HG02981 (cell line): ENCODE measurements around the gene JMJD7.
"Not testable (repeated sequence)": the region's sequence is repeated elsewhere in the genome, so short reads cannot be mapped to it uniquely, and the experiment has no call there.

Experiments
- ATAC-seq: cut with Tn5 transposase; IDR thresholded peaks from one replicate; pipeline ENCODE4 v1.9.1; 2021; ENCODE audit warnings: mild to moderate bottlenecking, moderate library complexity; ENCODE audit not compliant: unreplicated experiment

The JMJD7 gene

GRCh38 chr15:41821831-41822230, 6.1 kb upstream of the JMJD7 start:
- ATAC-seq, result no peak

GRCh38 chr15:41822471-41822870, 5.4 kb upstream of the JMJD7 start:
- no peak for ATAC-seq

DNA sequence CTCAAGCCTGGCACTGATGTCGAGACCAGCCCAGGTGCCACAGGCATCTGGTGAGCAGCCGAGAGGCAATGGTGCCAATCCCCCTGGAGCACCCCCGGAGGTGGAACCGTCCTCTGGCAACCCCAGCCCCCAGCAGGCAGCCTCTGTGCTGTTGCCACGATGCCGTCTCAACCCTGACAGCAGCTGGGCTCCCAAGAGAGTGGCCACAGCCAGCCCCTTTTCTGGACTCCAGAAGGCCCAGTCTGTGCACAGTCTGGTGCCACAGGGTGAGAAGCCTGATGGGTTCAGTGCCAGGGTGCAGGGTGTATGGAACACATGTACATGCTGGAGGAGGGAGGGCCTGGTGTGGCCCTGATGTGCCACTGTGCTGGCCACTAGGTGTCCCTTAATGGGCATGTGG, 4.9 kb upstream of the JMJD7 start:
- ATAC-seq, result no peak

DNA sequence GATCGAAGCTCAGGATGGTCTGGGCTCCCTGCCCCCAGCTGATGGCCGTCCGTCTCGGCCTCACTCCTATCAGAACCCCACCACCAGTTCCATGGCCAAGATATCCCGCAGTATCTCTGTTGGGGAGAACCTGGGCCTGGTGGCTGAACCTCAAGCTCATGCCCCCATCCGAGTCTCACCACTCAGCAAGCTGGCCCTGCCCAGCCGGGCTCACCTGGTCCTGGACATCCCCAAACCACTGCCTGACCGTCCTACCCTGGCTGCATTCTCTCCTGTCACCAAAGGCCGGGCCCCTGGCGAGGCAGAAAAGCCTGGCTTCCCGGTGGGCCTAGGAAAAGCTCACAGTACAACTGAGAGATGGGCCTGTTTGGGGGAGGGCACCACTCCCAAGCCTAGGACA, 4.4 kb upstream of the JMJD7 start:
- no peak for ATAC-seq

- no peak for ATAC-seq
Measured at GRCh38 chr15:41824062-41824745, 3.7 kb upstream of the JMJD7 start.

DNA sequence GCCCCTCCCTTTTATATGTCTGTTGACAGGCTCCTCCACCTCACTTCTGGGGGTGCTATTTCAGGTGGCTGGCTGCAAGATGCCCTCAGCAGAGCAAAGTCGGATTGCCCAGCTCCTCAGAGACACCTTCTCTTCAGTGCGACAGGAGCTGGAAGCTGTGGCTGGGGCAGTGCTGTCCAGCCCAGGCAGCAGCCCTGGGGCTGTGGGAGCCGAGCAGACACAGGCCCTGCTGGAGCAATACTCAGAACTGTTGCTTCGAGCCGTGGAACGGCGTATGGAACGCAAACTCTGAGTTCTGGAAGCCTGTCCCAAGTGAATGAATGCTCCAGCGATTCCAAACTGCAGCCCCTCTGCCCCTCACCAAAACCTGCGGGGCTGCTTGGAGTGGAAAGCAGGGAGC, 2.7 kb upstream of the JMJD7 start:
- ATAC-seq, result no peak

DNA sequence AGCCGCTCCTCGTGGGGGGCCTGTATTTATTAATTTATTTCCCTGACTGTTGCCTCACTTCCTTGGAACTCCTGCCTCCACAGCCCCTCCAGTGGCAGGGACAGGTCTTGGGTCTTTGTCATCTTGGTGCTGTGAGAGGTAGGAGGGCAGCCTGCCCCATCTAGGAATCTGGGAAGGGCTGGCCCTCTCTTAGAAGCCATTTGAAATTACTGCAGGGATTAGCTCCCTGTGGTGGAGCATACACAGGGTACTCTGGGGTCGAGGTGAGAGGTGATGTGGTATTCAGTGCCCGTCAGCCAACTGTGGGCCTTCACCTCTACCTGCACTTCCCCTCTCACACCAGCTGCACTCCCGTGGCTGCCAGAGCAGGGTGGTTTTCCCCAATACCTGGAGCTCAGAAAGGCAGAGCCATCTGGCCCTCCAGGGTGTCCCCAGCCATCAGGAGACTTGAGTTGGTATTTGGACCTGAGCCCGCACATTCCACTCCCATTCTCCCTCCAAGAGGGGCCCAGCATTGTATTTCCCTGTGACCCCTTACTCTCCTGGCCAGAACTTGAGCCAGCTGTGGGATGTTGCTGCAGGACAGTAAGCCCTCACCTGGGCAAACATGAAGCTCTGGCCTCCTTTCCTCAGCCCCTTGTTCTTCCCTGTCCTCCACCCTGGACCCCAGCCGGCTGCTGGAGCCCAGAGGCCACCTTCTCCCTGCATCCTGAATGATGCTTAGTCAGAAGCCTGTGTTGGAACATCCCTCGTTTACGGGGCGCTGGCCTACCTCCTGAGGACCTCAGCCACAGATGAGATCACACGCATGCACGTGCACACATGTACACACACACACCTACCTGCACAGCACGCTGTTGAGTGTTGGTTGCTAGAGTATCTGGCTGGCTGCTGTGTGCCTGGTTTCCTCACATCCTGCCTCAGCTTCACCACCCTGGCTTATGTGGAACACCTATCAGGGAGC, 2.0 kb upstream of the JMJD7 start:
- no peak for ATAC-seq

- peak; percentile 5 for ATAC-seq
Measured at GRCh38 chr15:41827290-41827879, 507 bp upstream of the JMJD7 start.

DNA sequence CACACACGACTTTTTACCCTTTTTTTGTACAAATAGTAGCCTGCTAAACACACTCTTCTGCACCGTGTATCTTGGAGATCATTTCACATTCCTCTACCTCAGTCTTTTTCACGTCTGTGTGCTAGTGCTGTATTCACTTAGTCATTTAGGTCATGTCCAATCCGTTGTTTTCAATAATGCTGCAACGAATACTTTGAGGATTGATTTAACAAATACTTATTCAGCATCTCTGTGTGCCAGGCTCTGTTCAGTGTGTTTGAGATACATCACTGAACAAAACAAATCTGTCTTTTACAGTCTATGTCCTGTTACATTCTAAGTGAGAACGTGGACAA, 882 bp downstream of the JMJD7 start:
- no peak for ATAC-seq

DNA sequence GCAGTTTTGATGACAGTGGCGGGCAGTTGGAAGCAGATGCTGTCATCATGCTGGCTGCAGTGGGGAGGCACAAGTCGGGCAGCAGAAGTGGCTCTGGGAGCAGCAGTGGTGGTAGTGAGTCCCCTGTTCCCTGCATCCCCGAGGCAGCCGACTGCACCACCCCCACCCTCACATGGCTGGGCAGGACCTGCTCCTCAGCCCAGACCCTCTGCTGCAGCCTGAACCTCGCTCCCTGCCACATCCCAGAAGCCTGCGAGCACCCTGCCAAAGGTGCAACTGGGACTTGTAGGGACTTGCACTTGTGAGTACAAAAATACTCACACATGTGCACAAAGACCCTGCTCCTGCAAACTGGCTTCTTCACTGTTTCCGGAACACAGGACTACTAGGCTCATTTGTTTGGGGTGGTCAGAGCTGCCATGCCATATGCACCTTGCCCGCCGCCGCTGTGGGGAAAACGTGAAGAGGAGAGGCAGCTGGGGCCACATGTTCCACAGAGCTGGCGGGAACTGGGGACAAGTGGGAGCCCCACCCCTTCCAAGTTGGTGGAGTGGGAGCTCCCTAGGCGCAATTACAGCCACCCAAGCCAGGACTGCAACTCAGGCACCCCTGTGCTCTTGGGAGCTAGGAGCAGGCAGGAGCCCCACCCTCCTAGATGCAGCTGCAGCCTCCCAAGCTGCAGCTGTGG, 2.2 kb downstream of the JMJD7 start:
- ATAC-seq, result no peak

GRCh38 chr15:41831291-41831690, 3.4 kb downstream of the JMJD7 start:
- not testable (repeated sequence) for ATAC-seq

GRCh38 chr15:41832208-41832607, 4.3 kb downstream of the JMJD7 start:
- no peak for ATAC-seq

- no peak for ATAC-seq
Measured at GRCh38 chr15:41832875-41833274, 5.0 kb downstream of the JMJD7 start.

DNA sequence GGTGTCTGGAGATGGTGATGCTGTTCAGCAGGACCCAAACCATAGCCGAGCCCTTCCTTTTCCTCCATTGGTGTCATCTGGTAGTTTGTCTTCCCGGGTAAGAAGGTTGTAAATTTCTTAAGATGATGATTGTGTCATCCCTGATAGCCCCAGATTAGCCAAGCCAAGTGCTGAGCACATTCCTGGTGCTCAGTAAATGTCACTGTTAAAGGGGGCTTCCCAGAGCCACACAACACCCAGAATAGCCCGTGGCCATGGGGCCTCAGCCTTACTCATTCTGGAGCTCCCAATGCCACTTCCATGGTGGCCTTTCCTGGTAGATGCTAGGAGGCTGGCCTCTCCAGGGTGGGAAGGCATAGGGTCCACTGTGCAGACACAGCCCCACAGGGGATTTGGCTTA, 6.2 kb downstream of the JMJD7 start:
- no peak for ATAC-seq

GRCh38 chr15:41836073-41836472, 8.2 kb downstream of the JMJD7 start:
- ATAC-seq, result no peak

- no peak for ATAC-seq
Measured at GRCh38 chr15:41836713-41837454, 9.0 kb downstream of the JMJD7 start.

GRCh38 chr15:41838400-41838897, 10.6 kb downstream of the JMJD7 start, which contains the start of gene PLA2G4B:
PLA2G4B (plus strand) TSS chr15:41838847; CDS start chr15:41838914, 67 bp downstream.
- no peak for ATAC-seq

DNA sequence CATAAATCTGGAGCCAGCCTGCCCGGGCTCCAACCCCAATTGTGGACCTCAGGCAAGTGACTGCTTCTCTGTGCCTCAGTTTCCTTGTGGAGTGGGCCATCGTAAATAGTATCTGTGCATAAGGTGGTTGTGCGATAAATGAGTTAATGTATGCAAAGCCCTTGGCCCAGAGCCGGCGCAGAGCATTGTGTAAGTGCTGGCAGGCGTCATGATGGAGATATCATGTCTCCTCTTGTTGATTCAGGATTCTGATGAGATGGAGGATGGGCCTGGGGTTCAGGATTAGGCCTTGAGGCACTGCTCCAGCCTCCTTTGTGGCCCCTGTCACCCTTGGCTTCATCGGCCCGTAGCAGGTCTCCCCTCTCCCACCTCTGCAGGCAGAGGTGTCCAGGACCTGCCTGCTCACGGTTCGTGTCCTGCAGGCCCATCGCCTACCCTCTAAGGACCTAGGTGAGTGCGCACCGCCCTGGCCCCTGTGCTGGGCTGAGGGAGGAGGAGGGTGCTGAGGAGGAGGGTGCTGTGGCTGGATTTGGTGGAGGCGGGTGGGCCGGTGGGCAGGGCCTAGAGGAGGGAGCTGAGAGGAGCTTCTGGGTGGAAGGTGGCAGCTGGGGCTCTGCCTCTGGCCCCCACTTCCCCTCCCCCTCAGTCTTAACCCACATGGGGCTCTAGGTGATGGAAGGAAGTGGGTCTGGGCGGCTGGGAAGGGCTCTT, 12.0 kb downstream of the JMJD7 start:
- ATAC-seq, result no peak

- ATAC-seq, result no peak
Measured at GRCh38 chr15:41840673-41841072, 12.8 kb downstream of the JMJD7 start.

GRCh38 chr15:41841131-41841530, 13.2 kb downstream of the JMJD7 start:
- ATAC-seq, result no peak
